A172 (cell line): Measurements from ENCODE around the gene ATP5PO. TPM values are rescaled to one million over a fixed set of nuclear protein-coding genes. Genes with fewer than 3 reads are reported as not detected.

Experiments
- DNase-seq: peaks from one replicate; pipeline ENCODE4 v3.0.0-alpha.2; 2015; ENCODE audit warnings: low spot score
- total RNA-seq: library from RNA; depleted of rRNA; stranded (reverse); fragments of >200 nt; shearing (Covaris generic); gene quantifications from 2 replicates; pipeline ENCODE4 v1.2.3, GENCODE V29; 2014

The ATP5PO gene
- total RNA-seq, 1 experiment from 2014 or later: 348 TPM

DNA sequence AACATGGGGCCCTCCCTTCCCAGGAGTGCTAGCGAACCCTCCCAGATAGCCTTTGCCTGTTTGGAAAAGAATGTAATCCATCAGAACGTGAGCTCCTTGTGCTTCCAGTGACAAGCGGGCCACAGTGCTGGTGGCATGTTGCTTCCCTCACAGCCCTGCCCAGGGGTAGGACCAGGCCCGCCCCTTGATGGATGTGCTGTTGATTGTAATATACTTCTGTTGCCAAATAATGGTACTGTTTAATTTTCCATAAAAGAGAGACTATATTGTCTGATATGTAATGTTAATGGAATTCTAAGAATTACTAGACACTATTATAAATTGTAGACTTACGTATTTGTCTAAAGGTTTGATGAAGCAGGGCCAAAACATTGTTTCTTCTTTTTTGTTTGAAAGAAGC lies 16.4 kb downstream of the ATP5PO start:
- no peak for DNase-seq

DNA sequence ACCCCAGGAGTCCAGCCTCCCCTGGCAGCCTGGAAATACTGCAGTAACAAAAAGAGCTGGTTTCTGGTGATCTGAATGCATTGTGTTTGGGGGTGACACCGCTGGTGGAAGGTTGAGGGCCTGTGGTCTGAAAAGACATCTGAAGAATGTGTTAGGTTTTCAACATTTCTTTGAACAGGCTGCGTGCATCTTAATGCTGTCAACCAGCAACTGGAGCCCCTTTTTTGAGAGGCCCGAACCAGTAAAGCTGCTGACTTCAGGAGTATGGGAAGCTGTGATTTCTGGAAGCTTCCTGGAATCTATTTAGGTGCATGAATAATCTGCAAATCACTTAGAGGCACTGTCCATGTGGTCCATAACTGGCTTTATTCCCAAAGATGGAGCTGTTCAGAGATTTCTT lies 17.0 kb downstream of the ATP5PO start:
- no peak for DNase-seq

DNA sequence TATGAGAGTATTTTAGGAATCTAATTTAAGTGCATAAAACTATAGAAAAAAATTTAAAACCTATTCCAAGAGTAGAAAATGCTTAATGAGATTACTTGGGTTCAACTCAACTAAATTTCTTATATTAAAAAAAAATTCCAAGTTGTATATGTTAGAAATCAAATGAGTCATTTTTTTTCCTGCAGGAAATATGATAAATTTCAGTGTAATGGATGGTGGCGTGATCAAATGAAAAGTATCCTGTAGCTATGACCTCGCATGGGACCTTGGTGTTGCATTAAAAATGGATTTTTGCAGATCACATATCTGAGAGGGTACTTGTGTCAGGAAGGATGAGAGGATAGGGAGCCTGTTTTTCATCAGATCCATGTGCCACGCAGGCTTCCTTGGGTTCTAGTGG lies 17.9 kb downstream of the ATP5PO start:
- DNase-seq: no peak

DNA sequence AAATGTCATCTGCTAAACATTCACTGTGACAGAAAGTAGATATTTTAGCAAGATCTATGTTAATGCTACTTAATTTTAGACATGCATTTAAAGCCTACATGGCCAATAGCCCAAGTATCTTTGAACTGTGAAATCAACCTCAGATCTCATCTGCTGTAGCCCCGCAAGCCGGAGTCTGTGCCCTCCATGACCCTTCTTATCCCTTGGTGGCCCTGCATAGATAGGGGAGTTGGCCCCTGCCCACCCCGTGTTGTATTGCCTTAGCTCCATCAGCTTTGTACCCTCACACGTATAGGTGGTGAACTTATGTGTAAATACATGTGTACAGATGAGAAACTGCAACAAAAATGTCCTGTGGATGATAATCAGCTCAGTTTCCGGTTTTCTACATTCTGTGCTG lies 18.5 kb downstream of the ATP5PO start:
- no peak for DNase-seq

DNA sequence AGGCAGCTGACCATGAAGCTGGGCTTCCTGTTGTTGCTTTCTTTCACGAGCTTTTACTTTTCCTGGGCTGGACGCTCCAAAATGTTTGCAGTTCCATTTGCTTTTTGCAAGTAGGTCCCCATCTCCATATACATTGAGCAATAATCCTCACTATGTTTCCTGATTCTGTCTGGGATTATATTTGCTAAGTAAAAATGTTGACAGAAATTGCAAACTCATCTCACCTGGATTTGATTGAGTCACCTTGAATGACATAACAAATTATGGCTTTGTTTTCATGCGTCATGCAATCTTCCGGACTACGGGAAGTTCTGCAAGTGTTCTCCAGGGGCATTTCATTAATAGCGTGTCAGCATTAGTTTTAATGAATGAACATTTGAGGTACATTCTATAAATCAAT lies 18.9 kb downstream of the ATP5PO start:
- no peak for DNase-seq

DNA sequence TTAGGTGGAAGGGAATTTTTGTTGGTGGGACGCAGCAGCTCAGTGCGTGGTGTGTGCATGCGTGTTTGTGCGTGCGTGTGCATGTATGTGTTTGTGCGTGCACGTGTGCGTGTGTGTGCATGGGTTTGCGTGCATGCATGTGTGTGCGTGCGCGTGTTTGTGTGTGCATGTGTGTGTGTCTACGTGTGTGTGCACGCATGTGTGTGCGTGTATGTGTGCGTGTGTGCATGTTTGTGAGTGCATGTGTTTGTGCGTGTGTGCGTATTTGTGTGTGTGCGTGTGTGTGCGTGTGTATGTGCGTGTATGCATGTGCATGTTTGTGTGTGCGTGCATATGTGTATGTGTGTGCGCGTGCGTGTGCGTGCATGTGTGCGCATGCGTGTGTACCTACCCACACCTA lies 20.2 kb downstream of the ATP5PO start:
- no peak for DNase-seq

DNA sequence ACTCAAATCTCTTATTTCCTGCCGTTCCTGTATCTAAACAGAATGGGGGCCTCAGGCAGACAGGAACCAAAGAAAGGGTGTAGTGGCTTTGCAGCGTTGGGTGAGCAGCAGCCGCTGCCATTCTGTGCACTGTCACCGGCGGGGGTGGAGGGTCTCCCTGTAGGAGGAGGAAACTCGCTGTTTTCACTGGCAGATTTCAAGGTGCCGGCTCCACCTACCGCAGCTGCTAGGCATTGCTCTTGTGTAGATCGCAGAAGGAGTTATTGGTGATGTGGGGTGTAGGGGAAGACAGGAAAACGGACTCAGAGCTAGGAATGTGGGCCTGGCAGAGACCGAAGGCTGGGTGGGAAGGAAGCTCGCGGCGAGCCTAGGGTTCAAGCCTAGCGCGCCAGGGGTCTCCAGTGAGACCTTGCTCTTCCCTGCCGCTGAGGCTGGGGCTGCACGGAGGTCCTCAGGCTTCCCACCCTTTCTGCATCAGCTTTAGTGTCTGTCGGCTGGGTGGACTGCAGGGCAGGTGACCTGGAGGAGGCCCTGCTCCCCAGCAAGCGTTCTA lies 20.8 kb downstream of the ATP5PO start:
- peak; percentile 88 for DNase-seq

DNA sequence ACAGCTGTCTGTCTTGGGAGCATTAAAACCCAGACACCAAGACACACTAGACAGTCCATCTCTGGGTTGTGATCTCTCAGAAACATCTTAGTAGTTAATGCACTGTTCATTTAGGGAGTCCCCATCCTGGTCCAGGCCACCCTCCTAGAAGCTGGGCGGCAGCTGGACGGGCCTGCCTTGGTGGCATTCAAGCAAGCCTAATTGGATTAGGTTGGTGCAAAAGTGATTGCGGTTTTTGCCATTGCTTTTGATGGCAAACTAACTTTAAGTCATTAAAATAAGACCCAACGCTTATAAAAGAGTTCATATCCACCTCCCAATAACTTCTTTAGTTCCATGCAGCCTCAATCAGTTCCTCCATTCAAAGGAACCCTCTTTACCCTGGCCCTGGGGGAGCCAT lies 21.7 kb downstream of the ATP5PO start:
- DNase-seq: no peak

DNA sequence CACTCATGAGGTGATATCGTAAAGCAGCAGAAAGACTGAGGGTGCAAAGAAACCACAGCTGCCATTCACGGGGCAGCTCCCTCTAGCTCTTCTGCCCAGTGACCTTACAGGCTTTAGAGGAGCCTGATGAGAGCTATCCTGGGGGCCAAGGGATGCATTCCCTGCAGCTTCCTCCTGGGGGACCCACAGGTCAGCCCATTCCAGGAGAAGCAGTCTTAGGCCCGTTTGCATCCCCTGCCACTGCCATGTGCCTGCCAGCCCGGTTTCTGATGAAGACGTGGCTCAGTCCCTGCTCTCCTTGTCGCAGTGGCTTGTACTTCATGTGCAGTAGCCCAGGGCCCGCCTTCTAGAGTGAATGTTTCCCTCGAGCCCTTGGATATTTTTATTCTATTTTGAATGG lies 22.8 kb downstream of the ATP5PO start:
- no peak for DNase-seq

DNA sequence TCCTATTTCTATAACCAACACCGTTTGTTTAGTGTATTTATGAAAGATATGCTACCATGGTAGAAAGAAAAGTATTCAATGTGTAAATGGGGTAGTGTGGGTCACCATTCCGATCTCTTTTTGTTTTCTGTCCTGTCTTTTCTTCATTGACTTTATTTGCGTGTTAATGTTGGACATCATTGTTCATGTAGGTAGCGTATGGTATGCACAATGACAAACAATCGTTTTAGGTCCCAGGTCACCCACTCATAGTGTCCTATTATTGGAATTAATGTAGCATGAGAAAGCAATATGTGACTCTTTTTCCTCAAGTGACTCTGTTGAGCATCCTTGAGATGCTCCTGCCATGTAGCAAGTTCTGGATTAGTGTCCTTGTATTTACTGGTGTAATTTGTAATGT lies 25.4 kb downstream of the ATP5PO start:
- DNase-seq: no peak

DNA sequence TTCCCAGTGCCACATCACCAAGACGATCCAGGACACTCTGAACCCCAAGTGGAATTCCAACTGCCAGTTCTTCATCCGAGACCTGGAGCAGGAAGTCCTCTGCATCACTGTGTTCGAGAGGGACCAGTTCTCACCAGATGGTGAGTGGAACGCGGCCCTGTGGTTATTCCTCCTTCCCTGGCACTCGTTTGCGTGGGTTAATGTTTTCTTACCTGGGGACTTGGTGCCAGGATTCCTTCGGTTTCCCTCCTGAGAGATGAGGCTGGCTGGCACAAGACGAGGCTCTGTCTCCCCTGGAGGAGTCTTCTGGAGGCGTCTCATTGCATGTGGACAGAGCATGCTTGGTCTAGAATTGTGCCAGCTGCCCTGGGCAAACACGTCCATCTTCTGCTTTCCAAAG lies 29.3 kb downstream of the ATP5PO start:
- no peak for DNase-seq

DNA sequence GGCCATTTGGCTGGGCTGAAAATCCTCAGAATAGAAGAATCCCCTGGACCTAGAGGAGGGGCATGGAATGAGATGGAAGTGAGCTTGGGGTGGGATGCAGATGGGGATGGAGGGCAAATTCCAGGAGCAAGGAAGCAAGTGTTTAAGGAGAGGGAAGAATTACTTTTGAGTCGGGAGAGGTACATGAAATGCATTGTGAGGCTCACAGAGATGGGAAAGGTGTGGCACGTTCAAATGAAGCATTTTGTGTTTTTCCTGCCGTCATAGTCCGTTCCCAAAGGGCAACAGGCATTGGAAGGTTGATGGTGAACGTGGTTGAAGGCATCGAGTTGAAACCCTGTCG lies 30.5 kb downstream of the ATP5PO start:
- DNase-seq: no peak

DNA sequence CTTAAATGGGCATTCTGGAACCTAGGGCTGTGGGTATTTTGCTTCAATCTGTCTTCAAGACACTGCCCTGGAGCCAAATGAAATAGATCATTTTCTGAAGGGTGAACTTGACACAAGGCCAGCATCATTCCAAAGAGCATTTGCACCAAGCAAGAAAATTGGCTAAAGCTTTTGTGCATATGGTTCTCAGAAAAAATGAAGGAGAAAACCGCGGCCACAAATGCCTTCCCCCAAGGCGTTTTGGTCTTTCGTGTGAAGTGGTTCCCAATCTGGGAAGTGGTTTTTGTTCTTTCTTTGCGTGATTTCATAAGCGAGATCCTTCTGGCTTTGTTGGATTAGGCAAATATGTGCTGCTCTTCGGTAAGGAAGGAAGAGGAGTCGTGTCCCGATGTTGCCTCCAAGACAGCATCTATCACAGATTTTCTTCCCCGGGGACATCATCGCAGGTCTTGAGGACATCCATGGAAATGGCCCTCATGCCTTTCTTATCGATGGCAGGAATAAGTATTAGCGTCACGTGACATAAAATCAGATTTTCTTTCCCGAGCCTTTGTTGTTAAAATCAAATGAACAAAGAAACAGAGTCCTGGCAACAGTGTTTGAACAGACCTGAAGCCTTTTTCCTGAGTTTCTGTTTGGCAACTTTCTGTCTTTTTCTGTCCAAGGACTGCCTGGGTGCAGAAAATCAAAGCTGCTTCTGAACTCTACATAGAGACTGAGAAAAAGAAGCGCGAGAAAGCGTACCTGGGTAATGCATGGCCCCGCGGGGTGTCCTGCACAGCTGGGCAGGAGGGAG lies 31.0 kb downstream of the ATP5PO start:
- DNase-seq: no peak

DNA sequence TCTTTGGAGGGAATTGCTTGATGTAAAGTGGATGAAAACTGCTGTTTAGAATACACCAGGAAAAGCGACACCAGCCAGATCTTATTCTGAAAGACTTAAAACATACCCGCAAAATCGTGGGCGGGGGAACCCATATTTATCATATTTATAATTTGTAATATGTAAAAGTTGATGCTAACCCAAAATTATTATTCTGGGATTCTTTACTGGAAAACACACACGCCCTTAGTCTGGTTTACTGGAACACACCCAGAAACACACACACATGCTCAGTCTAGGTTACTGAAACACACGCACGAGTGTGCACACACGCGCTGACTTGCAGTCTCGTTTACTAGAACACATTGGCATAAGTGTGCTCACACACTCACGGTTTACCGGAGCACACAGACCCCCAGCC lies 32.5 kb downstream of the ATP5PO start:
- DNase-seq: no peak

DNA sequence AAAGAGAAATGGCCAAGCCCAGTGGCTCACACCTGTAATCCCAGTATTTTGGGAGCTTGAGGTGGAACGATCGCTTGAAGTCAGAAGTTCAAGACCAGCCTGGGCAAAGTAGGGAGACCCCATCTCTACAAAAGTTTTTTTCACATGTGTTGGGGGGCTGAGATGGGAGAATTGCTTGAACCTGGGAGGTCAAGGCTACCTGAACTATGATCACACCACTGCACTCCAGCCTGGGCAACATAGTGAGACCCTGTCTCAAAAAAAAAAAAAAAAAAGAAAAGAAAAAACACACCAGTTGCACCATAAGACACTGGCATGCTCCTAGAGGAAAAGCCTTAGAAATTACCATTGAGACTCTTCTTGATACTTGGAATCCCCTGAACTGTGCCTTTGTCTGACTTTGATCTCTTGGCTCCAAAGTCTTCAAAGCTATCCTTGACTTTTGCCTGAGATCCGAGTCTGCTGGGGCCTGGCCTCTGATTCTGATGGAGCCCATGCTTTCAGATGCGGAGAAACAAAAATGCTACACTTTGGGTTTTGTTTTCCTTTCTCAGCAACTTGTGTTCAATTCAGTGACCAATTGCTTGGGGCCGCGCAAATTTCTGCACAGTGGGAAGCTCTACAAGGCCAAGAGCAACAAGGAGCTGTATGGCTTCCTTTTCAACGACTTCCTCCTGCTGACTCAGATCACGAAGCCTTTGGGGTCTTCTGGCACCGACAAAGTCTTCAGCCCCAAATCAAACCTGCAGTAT lies 33.7 kb downstream of the ATP5PO start:
- no peak for DNase-seq

DNA sequence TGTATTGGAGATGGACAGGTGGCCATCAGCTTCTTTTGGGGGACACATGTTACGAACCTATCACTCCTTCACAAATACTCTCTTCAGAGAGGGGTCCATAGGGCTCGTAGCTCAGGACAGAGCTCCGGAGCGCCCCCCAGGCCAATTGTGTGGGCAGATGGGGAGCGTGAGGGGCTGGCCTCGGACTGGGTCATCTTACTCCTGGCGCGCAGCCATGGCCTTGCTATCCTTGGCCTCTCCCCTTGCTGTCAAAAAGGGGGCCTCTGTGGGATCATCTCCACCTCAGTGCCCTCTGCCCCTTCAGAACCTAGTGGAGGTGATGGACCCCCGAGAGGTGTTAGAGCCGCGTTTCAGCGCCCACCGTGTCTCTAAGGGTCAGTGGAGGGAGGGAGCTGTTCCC lies 35.0 kb downstream of the ATP5PO start:
- no peak for DNase-seq

DNA sequence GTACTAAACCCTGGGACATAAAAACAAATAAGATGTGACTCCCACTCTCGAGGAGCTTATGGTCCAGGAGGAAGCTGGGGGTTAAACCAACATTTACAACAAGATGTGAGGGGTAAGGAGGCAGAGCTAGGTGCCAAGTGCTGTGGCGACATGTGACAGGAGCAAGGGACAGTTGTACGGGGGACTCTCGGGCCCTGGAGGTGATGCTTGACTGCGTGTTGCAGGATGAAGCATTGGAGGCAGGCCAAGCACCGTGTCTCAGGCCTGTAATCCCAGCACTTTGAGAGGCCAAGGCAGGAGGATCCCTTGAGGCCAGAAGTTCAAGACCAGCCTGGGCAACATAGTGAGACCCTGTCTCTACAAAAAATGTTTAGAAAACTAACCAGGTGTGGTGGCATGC lies 36.8 kb downstream of the ATP5PO start:
- DNase-seq: no peak

DNA sequence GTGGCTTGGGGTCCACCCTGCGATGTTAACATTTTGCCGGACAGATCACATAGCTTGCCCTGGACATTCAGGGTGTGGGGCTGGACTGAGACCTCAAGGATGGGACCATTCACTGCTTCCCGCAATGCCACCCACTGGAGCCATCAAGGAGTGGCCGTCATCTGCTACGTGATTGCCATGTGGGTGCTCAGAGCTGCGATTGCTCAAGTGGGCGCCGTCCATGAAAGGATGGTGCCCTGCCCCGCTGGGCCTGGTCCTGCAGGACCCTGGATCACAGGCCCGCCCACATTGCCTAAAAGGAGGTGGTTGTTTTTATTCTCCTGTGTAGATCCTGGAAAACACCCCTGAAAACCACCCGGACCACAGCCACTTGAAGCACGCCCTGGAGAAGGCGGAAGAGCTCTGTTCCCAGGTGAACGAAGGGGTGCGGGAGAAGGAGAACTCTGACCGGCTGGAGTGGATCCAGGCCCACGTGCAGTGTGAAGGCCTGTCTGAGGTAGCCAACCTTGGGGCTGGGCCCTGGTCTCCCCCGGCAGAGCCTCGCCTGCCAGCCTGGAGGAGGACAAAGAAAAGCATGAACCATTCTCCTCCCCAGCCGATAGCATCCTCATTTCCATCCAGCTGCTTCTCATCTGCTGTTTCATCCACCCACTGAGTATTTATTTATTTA lies 40.4 kb downstream of the ATP5PO start:
- DNase-seq: no peak

DNA sequence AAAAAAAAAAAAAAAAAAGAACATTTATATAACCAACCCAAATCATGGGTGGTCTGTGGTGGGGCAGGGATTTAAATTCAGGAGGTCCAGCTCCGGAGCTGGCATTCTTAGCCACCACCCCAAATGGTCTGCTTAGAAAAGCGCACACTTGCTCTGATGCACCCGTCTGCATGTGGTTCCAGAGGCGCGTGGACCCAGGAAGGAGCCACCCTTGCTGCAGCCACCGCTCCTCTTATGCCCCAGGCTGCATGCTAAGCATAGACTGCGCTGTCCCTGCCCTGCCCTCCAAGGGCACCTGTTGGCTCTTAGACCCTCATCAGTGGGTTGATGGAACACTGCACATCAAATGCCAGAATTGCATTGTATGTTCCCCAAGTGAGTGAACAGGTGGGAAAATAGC lies 41.4 kb downstream of the ATP5PO start:
- no peak for DNase-seq

DNA sequence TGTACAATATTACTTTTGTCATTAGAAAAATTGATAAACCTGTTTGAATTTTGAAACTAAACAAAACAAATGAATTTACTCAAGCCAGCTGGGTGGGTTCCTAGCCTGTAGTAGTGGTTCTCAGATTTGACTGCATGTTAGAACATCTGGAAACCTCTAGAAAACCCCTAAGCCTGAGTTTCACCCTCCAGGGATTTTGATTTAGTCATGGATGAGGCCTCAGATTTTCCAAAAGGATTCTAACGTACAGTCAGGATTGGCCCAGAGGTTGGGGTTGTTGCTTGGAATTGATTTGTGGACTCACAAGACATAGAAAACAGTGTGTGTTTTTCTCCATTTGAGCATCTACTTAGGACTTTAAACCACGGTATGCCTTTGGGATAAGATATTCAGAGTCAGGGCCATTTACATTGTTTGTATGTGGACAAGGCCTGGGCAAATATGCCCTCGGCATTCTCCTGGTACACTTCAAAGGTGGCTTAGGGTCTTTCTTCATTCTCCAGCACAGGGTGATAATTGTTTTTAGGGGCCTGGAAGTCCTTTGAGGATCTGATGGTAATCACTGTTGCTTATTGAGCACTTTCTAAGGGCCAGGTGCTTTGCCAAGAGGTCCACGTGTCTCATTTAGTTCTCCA lies 42.6 kb downstream of the ATP5PO start:
- no peak for DNase-seq

DNA sequence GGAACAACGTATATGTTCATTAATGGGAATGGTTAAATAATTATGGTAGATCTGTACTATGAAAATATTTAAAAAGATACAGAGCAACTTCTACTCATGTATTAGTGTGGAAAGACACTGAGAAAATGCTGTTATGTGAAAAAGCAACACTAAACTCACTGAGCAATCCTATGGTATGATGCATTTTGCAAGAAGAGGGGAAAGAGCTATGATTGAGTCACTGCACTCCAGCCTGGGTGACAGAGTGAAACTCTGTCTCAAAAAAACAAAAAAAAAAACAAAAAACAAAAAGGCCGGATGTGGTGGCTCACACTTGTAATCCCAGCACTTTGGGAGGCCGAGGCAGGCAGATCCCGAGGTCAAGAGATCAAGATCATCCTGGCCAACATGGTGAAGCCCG lies 44.4 kb downstream of the ATP5PO start:
- no peak for DNase-seq

DNA sequence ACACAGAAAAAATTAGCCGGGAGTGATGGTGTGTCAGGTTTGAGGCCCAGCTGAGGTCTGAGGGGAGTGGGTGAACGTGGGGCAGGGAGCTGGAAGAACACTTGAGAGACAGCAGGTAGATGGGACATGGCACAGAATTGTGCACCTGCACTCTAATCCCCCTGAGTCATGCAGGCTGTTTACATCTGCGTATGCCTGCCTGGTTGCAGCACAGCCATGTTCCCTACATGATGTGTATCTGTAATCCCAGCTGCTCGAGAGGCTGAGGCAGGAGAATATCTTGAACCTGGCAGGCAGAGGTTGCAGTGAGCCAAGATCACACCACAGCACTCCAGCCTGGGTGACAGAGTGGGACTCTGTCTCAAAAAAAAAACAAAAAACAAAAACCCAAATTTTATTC lies 44.8 kb downstream of the ATP5PO start:
- DNase-seq: no peak
